Lower leg skin (tissue), 4 donors: ENCODE data around the gene BPIFA2. TPM values are rescaled to one million over a fixed set of nuclear protein-coding genes. Genes with fewer than 3 reads are reported as not detected.

ENCODE experiments used
- DNase-seq, 2 donors: peaks; one replicate each; pipeline ENCODE4 v3.0.0-alpha.2; 2019; ENCODE audit warnings: low spot score in 2 of 2
- H3K4me3 ChIP-seq: fragments of 200-600 bp; sonication (generic); 2 replicates; pipeline ENCODE4 v1.5.1; 2017; ENCODE audit warnings: mild to moderate bottlenecking, low read depth; ENCODE audit not compliant: poor library complexity, severe bottlenecking
- CTCF ChIP-seq, 3 donors: fragments of 450-650 bp; IDR thresholded peaks; one replicate each; pipeline ENCODE4 v1.5.1; 2016; ENCODE audit warnings: antibody characterized with exemption in 3 of 3, mild to moderate bottlenecking in 3 of 3, moderate library complexity in 2 of 3
- POLR2A ChIP-seq, 2 donors: fragments of 450-650 bp; IDR thresholded peaks; one replicate each; pipeline ENCODE4 v1.6.1; 2016 to 2017; ENCODE audit warnings: antibody characterized with exemption in 2 of 2, mild to moderate bottlenecking in 1 of 2, moderate library complexity in 1 of 2
- WGBS, 2 donors: methylation state at CpG; one replicate each; pipeline ENCODE4 v1.1.5; 2018; 5-methylcytosine and 5-hydroxymethylcytosine counted together
- intact Hi-C: fragments of 100-400 bp; cut with DNase I; formaldehyde crosslinking; loops from one replicate; pipeline ENCODE4 v1.15.0; 2023; ENCODE audit warnings: low total_unique reads
- total RNA-seq, 4 donors: library from RNA; depleted of rRNA; stranded (reverse); fragments of >200 nt; gene quantifications; one replicate each; pipeline ENCODE4 v1.1.0, GENCODE V29; 2016

BPIFA2 gene
- total RNA-seq, 4 donors from 2014 or later = not detected

GRCh38 chr20:33191955-33192354 lies 24.0 kb downstream of the BPIFA2 start:
- TF ChIP-seq CTCF (IDR thresholded peaks at IDR 0.05) (no peak), POLR2A (IDR thresholded peaks at IDR 0.05) (no peak)
- no peak for DNase-seq
- H3K4me3 ChIP-seq = no peak overlapping the region
- WGBS, 2 donors = 87% methylated on average over 1 of the region's 1 CpG
- intact Hi-C loops = no loop called here

GRCh38 chr20:33192912-33193501 lies 25.0 kb downstream of the BPIFA2 start:
- intact Hi-C loops = no loop called here
- 68 to 71% methylated on average over 8 of the region's 8 CpGs for WGBS, 2 donors
- no peak for DNase-seq
- TF ChIP-seq POLR2A (IDR thresholded peaks at IDR 0.05) = no peak
- no peak for TF ChIP-seq CTCF (IDR thresholded peaks at IDR 0.05)
- no peak overlapping the region for H3K4me3 ChIP-seq

GRCh38 chr20:33199026-33199425 lies 31.1 kb downstream of the BPIFA2 start:
- no peak for DNase-seq
- whole genome bisulfite sequencing, 2 donors = 78 to 90% methylated on average over 3 of the region's 3 CpGs
- TF ChIP-seq POLR2A (IDR thresholded peaks at IDR 0.05) = no peak
- TF ChIP-seq CTCF (IDR thresholded peaks at IDR 0.05) = no peak
- intact Hi-C loops = no loop called here
- H3K4me3 ChIP-seq = no peak overlapping the region

- TF ChIP-seq CTCF (IDR thresholded peaks at IDR 0.05) (no peak), POLR2A (IDR thresholded peaks at IDR 0.05) (no peak)
- no peak for DNase-seq
- WGBS, 2 donors = 61 to 62% methylated on average over 4 of the region's 4 CpGs
- intact Hi-C loops = no loop called here
- H3K4me3 ChIP-seq = no peak overlapping the region
Observed at GRCh38 chr20:33202451-33202850, 34.5 kb downstream of the BPIFA2 start.

GRCh38 chr20:33203444-33203843 lies 35.5 kb downstream of the BPIFA2 start:
- WGBS, 2 donors = 83 to 91% methylated on average over 3 of the region's 3 CpGs
- DNase-seq = no peak
- intact Hi-C loops = no loop called here
- TF ChIP-seq CTCF (IDR thresholded peaks at IDR 0.05) (no peak), POLR2A (IDR thresholded peaks at IDR 0.05) (no peak)
- no peak overlapping the region for H3K4me3 ChIP-seq

GRCh38 chr20:33209789-33210188 lies 41.8 kb downstream of the BPIFA2 start:
- intact Hi-C loops = no loop called here
- no peak for DNase-seq
- WGBS, 2 donors = 4 to 7% methylated on average over 13 of the region's 13 CpGs
- no peak overlapping the region for H3K4me3 ChIP-seq
- TF ChIP-seq POLR2A (IDR thresholded peaks at IDR 0.05) = no peak
- no peak for TF ChIP-seq CTCF (IDR thresholded peaks at IDR 0.05)
